Amniotic epithelial cell (primary cell): Measurements from ENCODE around the gene ETFA.

ENCODE experiments used
- DNase-seq: peaks from one replicate; pipeline ENCODE4 v3.0.0-alpha.2; 2010; ENCODE audit warnings: low read depth

Gene ETFA

DNA sequence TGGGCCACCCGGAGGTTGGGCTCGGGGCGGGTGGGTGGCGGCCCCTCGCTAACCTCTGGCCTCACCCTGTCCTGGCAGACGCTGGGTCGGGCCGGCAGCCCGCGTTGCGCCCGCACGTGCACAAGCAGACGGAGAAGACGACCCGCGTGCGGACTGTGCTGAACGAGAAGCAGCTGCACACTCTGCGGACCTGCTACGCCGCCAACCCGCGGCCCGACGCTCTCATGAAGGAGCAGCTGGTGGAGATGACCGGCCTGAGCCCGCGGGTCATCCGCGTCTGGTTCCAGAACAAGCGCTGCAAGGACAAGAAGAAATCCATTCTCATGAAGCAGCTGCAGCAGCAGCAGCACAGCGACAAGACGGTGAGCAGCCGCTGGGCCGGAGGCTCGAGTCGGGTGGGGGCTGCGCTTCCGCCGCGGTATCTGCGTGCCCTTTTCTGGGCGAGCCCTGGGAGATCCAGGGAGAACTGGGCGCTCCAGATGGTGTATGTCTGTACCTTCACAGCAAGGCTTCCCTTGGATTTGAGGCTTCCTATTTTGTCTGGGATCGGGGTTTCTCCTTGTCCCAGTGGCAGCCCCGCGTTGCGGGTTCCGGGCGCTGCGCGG is 29.0 kb upstream of the ETFA start:
- no peak for DNase-seq

DNA sequence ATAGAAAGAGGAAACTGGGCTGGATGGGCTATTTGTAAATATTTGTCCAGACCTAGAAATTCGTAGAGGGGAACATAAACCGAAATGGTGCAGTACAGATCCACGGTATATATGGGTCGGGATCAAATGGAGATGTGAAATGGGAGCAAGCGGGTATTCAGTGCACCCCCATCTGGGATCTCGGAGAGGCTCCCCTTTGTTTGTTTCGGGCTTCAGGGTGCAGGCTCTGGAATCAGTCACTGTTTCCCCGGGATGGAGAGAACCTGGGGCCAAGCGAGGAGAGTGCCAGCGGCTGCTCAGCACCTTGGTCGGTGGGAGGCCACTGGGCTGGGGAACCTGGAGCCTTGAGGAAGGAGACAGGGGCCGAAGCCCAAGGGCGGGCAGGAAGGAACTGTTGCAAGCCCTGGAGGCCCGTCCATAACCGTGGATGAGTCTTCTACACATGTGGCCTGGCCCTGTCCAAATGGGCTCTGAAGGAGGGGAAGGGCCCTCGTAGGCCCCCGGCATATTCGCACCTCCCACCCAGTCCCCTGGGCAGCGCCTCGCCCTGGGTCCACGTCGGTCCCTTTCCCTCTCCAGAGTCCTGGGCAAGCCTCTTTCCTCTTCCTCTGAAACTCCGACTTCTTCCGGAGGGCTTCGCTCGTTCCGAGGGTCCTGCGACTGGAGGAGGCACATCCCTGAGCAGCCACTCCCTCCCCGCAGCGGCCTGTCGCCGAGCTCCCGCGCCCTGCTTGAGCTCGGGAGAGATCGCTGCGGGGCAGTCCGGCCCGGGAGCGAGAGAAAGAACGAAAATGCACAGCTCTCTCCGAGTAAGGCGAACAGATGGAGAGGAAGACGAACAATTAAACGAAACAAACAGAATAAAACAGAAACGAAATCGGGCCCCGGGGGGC is 28.3 kb upstream of the ETFA start:
- peak; percentile 12 for DNase-seq

DNA sequence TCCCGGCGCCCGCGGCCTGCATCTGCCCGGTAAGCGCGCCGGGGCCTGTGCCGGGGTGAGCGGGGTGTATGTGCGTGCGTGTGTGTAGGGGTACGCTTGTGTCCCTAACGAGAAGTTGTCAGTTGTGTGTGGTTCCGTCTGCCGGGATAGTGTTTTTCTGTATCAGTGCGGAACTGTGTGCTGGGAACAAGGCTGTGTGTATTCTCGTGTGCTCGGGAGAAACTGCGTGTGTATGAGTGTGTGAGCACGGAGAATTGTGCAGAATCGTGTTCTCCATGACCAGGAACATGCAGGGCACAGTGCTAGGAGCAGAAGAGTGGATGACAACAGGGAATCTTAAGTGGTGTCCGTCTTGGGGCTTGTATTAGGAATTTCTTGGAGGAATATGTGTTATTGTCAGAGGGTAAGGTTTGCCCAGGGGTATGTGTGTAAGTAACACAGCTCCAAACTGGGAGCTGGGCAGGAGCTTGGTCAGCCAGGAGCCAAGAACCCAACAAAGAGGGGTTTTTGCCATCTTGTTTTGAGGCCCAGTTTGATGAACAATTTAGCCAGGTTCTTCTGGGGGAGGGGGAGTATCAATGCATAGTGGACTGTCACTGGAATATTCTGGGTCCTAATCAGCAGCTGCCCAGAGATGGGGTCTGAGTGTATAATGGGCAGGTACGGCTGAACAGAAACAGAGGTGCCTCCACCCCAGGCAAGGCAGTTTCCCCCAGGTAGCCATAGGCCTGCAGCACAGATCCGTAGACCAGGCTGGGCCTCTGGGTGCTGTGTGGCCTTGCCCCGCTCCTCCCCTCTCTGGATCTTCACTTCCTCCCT is 27.4 kb upstream of the ETFA start:
- DNase-seq: no peak

DNA sequence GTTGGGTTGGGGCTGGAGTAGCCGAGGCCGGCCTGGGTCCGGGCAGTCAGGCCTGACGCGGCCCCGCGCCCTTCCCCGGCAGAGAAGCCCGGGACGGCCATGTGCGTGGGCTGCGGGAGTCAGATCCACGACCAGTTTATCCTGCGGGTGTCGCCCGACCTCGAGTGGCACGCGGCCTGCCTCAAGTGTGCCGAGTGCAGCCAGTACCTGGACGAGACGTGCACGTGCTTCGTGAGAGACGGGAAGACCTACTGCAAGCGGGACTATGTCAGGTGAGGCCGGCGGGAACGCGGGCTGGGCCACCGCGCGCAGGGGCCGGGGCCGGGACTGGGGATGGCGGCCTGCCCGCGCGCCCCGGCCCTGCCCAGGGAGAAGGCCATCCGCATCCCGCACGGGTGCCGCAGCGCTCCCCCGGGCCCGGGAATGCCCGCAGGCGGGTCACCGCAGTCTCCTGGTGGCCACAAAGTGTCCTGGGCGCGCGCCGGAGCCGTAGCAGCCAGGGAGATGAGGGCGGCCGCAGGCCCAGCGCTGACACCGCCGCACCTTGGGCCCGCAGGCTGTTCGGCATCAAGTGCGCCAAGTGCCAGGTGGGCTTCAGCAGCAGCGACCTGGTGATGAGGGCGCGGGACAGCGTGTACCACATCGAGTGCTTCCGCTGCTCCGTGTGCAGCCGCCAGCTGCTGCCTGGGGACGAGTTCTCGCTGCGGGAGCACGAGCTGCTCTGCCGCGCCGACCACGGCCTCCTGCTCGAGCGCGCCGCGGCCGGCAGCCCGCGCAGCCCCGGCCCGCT is 26.6 kb upstream of the ETFA start:
- no peak for DNase-seq

DNA sequence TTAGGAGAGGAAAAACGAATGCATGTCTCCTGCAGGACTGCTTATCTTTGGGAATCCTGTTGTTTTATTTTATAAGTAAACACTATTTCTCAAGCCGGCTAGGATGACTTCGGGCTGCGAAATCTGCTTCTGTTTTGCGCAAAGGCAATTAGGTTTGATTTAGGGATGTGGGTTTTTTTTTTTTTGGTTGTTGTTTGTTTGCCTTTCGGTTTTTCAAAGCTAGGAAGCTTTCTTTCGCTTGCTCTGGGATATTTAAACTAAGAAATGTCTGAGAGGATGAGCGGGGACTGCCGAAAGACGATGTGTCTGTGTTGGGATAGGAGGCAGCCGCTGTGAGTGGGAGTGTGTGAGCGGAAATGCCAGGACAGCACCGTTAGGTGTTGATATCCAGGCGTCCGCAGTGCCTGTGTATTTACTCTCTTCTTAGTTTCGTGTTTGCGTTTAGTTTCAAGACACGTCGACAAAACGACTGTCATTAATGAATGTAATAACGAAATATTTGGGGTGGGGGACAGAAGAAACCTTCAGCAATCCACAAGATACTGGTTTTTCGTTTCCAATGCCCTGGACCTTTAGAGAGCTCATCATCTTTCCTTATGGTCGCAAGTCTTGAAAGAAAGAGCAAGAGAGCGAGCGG is 25.9 kb upstream of the ETFA start:
- DNase-seq: peak; percentile 31

DNA sequence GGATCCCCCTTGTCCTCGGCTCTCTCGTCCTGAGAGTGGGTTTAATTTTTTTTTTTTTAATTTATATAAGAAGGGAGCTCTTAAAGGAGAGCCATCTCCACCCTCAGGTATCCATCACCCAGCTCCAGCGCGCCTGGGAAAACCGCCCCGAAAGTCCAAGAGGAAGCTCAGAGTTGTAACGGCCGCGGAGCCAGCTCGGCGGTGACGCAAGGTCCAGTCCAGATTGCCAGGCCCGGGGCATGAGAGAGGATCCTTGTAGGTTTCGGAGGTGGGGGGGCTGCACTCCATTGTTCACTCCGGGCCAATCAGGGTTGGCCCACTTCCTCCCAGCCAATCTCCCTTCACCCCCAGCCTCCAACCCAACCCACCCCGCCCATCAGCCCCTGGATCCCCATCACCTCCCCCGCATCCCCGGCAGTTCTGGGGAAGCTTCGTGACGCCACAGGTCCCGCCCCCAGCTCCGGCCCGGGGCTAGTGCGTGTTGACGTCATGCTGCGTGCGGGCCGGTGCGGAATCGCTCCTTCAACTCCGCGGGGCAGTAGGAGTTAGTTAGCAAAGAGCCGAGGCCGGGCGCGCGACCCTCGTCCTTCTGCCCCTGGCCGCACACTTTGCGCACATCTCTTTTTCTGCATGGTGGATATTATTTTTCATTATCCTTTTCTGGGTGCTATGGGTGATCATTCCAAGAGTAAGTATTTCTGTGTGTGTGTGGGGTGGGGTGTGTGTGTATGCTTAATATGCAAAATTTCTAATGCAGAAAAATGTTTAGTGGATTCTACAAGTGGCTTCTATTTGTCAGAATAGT is 25.2 kb upstream of the ETFA start, which contains the start of gene ISL2:
ISL2 (plus strand) TSS at position 520 of the 805 bp plus-strand sequence; CDS start at position 631, 111 bp downstream.
- DNase-seq: peak; percentile 79

DNA sequence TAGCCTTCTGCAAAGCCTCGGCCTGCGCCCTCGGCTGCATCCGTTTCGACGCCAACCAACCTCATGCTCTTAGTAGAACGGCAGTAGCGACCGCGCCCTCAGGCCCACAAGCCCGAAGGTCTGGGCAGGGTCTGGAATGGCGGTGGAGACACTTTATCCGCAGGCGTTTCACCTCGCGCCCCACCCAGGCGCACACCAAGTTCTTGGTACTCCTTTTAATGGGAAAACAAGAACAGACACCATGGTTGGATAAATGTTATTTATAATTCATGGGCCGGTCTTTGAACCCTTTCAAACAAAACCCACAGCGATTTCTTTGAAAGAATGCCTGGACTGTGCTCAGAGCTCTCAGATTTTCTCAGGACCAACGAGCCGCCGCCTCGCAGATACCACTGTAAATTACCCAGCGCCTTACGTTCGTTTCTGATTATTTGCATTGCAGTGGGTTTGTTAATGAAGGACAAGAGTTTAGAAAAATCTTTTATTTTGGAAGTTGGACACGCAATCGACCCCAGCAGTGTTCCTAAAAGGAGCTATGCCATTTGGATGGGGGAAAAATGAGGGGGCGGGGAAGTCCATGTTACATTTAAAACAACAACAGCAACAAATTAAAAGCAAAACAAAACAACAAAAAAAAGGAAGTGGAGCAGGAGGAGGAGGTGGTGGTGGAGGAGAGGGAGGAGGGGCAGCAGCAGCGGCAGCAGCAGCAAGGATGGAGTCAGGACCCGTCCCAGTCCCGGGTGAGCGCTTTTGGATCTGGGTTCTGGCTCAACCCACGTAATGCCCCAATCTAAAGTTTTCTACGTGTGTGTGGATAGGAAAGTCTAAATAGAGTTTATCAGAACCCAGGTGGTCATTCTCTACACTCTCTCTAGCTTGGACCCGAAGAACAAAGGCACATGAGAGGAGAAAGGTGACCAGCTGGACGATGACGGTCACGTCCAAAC is 24.3 kb upstream of the ETFA start:
- no peak for DNase-seq

DNA sequence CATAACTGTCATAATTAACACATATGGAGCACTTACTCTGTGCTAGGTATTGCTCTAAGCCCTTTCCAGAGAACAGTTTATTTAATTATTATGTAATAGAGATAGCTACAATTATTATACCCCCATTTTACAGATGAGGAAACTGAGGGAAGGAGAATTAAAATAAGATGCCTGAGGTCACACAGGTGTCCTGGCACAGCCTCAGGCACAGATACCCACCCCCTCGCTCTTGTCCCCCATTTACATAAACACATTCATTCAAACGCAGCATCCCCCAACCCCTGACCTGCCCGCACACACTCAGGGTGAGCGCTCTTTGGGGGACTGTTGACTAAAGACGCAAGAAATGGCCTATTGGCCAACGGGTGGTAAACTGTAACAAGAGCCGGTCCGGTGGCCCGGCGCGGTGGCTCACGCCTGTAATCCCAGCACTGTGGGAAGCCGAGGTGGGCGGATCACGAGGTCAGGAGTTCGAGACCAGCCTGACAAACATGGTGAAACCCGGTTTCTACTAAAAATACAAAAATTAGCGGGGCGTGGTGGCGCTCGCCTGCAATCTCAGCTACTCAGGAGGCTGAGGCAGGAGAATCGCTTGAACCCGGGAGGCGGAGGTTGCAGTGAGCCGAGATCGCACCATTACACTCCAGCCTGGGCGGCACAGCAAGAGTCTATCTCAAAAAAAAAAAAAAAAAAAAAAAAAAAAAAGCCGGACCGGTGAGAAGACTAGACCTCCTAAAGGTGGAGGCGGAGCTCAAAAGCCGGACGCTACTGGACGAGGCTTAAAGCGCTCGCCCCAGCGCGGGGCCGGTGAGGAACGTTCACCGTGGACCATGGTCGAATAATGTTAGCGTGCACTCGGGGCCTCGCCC is 23.4 kb upstream of the ETFA start:
- no peak for DNase-seq

DNA sequence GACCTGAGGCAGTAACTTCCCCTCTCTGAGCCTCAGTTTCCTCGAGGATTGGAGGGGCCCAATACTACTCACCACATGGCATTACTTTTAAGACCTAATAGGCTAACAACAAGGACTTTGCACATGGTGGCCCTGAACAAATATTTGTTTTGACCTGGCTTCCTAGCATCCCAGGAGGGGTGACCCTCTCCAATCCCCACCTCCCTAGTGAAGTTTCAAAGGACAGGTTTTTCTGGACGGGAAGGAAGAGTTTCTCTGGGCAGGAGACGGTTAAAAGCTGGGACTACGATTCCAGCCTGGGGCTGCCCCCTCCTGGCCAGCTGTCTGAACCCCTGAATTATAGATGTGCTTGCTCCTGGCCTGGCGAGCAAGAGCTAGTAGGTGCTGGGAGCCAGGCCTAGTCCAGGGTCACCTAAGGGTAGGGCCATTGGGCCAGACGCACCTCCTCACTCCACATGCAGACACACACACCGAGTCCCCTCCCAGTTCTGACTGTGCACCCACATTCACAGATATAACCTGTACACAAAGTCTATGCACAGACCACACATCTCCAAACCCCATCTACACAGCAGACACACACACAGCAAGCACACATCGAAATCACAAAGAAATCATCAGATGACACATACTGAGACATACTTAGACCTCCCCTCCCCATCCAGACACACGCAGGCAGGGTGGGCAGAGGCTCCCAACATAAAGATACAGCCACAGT is 22.6 kb upstream of the ETFA start:
- DNase-seq: no peak

DNA sequence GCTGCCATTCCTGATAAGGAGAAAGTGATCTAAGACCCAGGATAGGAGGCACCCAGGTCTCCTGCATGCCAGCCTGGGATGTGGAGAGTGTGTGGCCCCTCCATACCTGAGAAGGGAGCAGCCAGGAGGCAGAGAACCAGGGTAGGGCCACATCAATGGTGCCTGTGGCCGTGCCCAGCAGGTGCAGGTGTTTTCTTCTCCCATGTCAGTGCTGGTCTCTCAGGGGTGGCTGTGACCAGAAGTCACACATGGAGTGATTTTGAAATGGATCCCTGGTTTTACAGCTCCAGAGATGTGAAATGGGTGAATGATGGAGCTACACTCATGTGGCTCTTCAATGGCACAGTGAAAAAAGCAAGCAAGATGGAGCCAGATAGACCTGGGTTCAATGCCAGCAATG is 22.0 kb upstream of the ETFA start:
- no peak for DNase-seq

DNA sequence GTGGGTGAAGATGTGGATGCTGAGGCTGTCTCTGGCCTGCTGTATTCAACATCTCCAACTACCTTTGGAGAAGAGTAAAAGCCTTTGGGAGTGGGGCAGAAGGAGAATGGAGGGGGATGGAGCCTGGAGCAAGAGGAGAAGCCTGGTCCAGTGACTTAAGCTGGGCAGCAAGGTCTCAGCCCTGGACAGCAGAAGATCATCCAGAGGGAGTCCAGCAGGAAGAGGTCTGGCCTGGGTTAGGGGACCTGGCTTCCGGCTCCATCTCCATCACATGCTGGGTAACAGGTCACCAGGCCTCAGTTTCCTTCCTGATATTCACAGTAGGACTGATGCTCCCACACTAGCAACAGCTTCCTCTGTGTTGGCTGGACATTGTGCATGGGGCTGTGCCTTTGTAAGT is 21.5 kb upstream of the ETFA start:
- DNase-seq: no peak

DNA sequence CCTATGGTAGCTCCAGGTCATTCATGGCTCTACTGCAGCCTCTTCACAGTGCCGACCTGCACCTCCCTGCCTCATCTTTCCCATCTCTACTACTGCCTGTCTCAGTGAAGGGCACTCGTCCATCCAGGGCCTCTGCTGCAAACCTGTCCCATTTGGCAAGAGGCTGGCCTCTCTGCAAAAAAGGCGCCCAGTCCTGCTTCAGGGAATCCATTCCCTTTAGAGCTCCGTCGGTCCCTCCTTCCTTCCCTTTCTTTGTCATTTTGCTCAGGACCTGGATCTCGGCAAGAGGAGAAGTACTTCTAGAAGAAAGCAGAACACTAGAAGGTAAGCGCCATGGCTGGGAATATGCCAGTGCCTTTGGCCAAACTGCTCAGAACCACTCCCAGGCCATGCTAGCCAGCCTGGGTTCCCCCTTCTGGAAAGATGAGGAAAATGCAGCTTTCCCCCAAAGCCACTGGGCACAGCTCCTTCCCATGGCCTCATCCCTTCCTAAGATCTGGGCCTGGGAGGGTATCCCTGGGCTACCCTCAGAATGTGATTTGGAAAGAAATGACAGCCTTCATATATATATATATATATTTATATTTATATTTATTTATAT is 18.9 kb upstream of the ETFA start:
- peak; percentile 54 for DNase-seq

DNA sequence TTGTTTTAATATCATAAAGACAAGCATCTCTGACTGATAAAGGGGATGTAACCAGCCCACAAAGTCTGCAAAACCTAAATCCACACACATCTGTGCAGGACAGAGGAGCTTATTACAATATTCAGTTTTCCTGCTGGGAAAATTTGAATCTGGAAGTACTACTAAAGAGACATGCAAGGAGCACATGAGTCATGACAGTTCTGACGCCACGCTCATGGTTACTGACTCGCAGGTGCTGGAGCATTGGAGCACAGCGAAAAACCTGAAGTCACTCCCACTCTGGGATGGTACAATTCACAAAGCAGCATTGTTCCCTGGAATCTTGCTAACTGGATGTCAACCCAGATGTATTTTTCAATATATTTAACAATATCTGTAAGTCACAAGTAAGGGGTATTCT is 17.7 kb upstream of the ETFA start:
- DNase-seq: peak; percentile 34

DNA sequence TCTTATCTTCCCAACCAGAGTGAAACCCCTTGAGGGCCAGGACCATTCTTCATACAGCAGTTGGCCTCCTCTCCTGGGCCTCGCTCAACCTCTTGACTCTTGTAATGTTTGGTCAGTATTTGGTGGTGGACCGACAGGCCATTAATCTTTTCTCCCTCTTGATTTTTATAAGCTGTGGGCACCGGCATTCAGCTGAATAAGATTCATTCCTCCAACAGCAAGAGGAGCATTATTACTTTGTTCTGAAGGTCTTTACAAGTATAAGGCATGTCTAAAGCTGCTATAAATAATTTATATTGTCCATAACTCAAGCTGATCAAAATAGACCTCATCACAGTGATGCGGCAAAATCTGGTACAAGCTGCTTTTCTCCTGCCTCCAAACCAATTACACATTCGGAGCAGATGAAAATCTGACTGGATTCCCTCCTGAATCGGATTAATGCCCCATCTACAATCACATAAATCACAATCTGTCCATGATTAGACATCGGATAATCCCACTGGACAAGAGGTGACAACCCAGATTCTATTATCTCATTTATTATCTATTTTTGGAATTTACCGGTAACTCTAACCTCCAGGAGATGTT is 16.9 kb upstream of the ETFA start:
- DNase-seq: no peak

DNA sequence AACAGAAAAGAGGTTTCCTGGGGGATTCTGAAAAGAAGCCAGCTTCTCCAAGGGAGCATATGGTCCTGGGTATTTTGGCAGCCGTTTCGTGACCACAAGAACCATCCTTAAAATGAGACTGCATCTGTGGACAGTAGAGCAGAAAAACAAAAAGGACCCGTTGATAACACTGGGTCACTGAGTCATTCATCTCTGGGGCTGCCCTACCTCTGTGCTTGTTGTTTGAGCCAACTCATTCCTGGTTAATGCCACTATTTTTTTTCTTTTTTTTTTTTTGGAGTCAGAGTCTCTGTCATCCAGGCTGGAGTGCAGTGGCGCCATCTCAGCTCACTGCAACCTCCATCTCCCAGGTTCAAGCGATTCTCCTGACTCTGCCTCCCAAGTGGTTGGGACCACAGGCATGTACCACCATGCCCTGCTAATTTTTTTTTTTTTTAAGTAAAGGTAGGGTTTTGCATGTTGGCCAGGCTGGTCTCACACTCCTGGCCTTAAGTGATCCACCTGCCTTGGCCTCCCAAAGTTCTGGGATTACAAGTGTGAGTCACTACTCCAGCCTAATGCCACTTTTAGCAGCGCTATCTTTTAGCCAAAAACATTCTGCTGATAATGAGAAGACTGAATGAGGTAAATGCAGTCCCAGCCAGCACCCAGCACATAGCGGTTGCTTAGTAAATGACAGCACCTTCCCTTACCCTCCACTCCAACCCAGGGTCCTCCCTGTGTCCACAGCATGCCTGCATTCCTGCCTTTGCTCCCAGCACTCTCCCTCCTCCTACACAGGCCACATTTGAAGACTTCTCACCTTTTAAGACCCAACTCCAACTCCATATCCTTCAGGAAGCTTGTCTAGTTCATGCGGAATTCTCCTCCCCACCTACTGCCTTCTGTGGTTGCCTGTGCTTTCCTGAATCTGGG is 16.2 kb upstream of the ETFA start:
- no peak for DNase-seq

DNA sequence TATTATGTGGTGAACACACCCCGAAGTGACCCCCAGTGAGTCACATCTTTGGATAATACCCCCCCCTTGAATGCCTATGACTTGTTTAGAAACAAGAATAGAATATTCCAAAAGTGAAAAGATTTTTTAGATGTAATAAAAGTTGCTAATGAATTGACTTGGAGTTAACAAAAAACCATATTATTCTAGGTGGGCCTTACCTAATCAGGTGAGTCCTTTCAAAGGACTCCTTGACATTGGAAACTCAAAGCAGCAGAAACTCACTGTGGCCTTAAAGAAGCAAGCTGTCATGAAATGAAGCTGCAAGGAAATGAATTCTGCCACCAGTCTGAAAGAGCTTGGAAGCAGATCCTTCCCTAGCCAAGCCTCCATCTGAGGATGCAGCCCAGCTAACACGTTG is 14.4 kb upstream of the ETFA start:
- DNase-seq: no peak
